ENCODE data around the gene SH3RF1.

Gene SH3RF1

DNA sequence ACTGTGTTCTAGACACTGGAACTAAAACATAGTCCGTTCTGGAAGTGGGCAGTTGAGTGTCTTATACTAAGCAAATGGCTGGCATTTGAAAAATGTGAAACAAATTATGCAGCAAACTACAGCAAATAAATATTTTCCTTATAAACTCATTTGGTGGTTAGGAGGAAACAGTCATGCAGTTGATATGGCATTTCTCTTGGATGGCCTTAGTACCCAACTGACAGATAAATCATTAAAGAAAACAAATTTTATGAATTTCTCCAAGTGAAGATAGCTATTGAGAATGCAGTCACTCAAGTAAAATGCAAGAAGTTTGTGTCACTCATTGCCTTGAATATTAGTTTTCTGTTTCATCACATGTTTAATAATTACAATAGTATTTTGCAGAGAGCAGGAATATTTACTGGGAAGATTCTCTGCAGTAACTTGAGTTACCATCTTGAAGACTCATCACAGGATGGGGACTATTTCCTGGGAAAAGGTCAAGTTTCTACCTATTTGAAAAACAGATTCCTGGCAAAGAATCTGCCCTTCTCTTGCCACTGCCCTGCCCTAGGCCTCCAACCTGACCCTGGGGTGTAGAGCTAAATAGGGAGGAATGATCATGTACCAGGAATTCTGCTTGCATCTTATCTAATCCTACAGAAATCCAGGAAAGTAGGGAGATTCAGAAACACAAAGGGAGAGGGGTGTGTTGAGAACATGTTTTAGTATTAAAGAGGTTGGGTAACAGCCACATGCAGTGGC lies 105.9 kb downstream of the SH3RF1 start:
- TF ChIP-seq GATA2 (IDR thresholded peaks at IDR 0.05; ENCODE audit: low read depth, low read length), result no peak
- no peak for TF ChIP-seq GATA3 (IDR thresholded peaks at IDR 0.05; ENCODE audit: low read depth, low read length)

DNA sequence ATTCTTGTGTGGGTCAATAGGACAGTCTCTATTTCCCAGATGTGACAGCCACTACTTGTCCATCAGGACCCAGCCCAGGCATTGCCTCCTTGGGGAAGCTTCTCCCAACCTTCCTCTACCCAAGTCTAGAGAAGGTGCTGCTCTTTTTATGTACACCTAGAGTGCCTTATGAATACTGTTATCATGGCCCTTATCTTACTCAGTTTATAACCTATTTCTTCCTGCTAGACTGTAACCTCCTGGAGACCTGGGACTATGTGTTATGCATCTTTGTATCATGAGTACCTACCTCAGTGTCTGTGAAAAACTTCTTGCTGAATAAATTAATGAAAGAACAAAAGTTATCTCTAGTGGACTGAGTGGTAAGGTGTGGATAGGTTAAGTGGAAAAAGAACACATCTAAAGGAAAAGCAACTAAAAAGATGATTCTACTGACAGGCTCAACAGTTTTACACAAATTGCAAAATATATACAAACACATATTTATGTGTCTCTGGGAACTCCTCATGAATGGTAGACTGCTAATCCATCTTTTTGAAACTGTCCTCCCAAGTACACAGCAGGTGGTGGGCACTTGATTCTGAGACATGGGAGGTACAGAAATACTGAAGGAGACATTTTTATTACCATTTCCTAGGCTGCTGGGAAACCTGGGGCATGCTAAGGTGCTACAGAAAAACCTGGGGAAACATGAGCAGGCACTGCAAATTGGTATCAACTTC lies 106.6 kb downstream of the SH3RF1 start:
- no peak for TF ChIP-seq GATA2 (IDR thresholded peaks at IDR 0.05; ENCODE audit: low read depth, low read length)
- TF ChIP-seq GATA3 (IDR thresholded peaks at IDR 0.05; ENCODE audit: low read depth, low read length), result no peak

DNA sequence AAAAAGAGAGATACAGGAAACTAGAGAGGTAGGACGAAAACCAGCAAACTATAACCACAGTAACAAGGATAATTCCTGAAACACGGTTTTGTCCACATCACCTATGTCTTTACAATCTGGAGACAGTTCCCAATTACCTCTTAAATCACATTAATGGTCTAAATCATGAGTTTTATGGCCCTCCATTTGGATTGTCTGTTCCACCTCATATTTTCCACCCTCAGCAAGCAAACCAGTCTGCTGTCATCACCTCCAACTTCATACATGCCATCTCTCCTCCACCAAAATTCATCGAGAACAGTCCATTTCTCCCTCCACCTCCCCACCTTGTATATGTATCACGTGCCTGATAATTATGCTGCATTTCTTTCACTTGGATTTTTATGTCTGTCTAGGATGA lies 107.3 kb downstream of the SH3RF1 start:
- no peak for TF ChIP-seq GATA3 (IDR thresholded peaks at IDR 0.05; ENCODE audit: low read depth, low read length)
- TF ChIP-seq GATA2 (IDR thresholded peaks at IDR 0.05; ENCODE audit: low read depth, low read length), result no peak

DNA sequence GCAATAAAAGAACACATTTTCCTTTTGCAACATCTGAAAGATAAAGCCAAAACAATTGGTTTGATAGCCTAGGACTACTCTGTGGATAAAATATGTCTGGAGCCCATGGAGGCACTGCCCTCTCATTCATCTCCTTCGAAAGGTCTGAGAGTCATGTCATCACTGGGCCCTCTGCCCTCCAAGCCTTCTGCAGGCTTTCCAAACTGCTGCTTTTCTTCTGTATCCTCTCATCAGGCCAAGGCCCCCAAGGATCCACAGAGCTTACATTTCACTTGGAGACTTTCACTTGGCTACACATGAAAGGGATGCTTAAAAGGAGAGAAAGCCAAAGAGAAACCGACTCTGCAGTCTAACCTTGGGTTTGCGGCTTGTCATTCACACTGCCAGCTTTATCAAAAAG lies 109.9 kb downstream of the SH3RF1 start:
- TF ChIP-seq GATA2 (IDR thresholded peaks at IDR 0.05; ENCODE audit: low read depth, low read length) (no peak), GATA3 (IDR thresholded peaks at IDR 0.05; ENCODE audit: low read depth, low read length) (no peak)

DNA sequence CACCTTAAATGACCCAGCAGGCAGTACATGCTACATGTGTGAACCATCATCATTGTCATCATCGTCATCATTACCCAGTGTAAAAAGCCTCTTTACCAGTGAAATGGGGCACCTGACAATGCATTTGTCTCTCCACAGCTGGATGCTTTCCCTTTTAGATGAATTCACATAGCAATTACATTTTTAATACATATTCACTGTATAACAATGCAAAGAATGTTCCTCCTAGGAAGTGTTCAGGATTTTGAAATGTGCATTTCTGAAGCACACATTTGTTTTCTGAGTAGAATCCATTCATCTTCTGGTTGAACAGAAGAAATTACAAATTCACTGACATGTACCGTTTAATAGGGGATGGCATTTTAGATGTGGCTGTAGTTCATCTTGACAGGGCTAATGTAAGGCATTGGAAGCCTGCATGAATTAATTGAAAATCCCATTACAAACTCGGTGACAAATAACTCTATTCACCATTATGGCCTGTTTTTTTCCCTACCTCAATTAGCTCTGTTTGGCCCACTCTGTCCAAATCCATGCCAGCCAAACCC lies 111.1 kb downstream of the SH3RF1 start:
- no peak for TF ChIP-seq GATA2 (IDR thresholded peaks at IDR 0.05; ENCODE audit: low read depth, low read length)
- no peak for TF ChIP-seq GATA3 (IDR thresholded peaks at IDR 0.05; ENCODE audit: low read depth, low read length)

DNA sequence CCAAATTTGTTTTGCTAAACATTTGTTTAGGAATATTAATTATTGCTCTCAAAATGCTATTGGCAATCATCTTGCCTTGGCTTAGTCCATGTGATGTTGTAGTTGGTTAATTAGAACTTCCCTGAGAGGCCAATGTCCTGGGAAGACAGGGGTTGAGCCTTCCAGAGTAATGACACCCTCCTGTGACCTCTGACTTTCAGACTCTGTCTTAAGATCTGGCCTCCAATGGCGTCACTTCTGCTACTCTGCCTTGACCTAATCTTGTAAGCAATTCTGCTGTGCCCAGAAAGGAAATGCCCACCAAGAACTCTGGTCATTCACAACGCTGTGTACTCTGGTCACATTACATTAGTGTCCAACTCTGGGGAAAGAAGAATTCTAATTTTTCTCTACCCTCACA lies 111.9 kb downstream of the SH3RF1 start:
- TF ChIP-seq GATA3 (IDR thresholded peaks at IDR 0.05; ENCODE audit: low read depth, low read length), result no peak
- no peak for TF ChIP-seq GATA2 (IDR thresholded peaks at IDR 0.05; ENCODE audit: low read depth, low read length)

DNA sequence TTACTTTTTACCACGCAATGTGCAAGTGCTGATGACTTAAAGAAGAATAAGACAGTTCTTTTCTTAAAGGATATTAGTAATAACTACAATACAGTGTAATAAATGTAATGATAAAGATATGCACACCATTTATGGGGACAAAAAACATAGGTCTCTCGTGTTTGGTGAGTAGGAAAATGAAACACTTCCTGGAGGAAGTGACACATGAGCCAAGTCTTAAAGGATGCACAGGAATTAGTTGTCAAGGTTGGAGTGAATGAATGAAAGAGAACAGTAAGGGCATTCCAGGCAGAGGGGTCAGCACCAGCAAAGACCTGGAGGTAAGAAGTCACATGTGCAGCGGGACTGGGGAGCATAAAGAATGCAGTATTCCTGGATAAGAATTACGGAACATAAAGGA lies 112.7 kb downstream of the SH3RF1 start:
- no peak for TF ChIP-seq GATA2 (IDR thresholded peaks at IDR 0.05; ENCODE audit: low read depth, low read length)

DNA sequence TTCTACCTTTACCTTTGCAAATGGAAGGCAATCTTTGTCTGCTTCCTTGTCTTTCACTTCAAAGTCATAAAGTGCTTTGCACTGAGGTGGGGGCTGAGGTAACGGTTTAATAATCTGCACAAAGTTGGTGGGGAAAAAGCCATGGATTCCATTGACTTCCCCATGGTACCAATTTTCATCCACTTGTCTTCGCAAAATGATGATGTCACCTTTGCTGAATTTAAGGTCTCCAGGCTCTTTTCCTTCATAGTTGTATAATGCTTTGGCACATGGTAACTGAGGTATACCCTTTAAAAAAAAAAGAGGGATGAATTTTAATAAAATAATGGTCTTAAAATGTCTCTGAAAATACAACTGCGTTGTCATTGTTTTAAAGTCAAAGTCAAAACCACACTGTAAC lies 114.4 kb downstream of the SH3RF1 start:
- no peak for TF ChIP-seq GATA2 (IDR thresholded peaks at IDR 0.05; ENCODE audit: low read depth, low read length)
- no peak for TF ChIP-seq GATA3 (IDR thresholded peaks at IDR 0.05; ENCODE audit: low read depth, low read length)

DNA sequence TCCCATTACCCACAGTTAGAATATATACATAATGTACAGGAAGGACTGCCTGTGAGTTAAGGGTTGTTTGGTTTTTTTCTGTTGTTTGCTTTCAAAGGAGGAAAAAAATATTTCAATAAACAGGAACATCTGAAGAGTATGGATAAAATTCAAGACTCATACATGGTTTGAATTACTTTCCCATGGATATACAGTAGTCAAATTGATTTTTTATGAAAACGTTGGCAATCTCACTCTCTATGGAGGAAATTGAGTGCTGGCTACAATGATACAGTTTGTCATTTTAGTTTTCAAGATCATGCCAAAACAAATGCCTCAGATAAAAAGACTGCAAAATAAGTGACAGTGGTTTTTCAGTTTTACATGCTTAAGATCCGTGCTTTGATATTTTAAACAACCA lies 116.6 kb downstream of the SH3RF1 start:
- TF ChIP-seq GATA2 (IDR thresholded peaks at IDR 0.05; ENCODE audit: low read depth, low read length), result no peak
- TF ChIP-seq GATA3 (IDR thresholded peaks at IDR 0.05; ENCODE audit: low read depth, low read length), result no peak

DNA sequence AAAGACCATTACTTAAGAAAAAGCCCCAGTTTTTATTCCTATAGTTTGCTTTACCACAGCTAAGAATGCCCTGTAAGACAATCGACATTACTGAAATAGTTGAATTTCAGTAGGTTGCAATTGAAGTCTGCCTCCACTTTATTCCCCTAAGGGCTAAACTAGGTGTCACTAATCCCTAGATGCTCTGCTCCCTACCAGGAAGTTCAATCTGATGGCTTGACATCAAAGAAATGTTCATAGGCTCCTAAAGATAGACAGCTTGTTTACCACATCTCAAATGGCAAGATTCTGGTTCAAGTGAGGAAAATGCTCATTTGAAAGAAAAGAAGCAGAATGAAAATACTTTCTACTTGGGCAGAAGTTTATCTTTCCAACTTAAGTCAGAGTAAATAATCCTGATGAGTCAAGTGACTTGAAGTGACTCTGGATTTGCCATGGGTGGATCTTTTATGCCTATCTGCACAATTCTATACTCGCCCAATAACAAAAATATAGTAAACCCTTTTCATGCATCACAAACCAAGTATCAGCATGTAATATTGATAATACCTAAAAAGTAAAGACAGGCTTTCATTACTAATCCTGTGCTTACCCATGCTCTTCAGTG lies 117.2 kb downstream of the SH3RF1 start:
- TF ChIP-seq GATA2 (IDR thresholded peaks at IDR 0.05; ENCODE audit: low read depth, low read length) (no peak), GATA3 (IDR thresholded peaks at IDR 0.05; ENCODE audit: low read depth, low read length) (no peak)

DNA sequence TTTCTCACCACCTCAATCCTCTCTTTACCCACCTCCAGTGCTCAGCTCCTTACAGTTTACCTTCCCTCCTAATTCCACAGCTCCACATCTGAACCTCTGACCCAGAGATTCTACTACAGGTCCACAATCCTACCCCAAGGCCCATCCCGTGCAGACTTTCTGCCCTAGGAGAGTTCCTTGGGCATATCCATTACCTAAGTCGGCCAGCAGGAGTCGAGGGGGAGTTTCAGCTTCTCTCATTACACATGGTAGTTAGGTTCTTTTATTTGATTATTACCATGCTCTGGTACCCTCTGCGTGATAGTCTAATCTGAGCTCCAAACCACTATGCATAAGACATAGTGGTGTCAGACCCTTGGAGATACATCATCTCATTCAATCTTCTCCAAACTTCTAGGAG lies 117.9 kb downstream of the SH3RF1 start:
- no peak for TF ChIP-seq GATA3 (IDR thresholded peaks at IDR 0.05; ENCODE audit: low read depth, low read length)
- TF ChIP-seq GATA2 (IDR thresholded peaks at IDR 0.05; ENCODE audit: low read depth, low read length), result no peak

DNA sequence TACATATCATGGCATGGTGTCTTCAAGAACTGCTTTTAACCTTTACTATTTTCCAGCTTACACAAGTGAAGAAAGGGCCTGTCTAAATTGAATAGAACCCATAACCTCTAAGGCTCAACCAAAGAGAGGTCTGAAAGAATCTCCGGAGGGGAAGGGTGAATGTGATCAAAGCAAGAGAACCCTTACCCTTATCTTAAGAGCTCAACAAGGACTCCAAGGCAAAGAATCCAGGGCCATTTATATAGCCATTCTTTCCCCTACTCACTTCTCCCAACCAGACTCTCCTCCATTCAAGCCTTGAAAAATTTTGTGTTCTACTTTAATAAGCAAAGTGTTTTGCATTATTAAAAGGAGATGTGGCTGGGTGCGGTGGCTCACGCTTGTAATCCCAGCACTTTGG lies 118.7 kb downstream of the SH3RF1 start:
- TF ChIP-seq GATA2 (IDR thresholded peaks at IDR 0.05; ENCODE audit: low read depth, low read length) (no peak), GATA3 (IDR thresholded peaks at IDR 0.05; ENCODE audit: low read depth, low read length) (no peak)

DNA sequence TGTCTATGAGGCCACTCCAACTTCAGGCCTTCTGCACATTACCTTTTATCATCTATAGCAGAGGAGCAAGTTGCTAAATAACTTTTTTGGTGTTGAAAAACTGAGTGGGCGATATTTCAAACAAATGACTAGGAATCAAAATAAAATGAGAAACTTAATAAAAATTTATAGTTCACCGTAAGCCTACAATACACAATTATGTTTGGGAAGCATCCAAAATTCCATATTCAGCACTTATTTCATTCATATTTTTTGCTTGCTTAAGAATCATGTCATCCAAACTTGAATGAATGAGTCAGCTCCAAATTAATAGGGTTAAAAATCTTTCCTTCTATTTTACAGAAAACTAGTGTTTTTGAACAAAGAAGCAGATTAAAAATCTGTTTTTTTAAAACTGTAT lies 119.1 kb downstream of the SH3RF1 start:
- TF ChIP-seq GATA2 (IDR thresholded peaks at IDR 0.05; ENCODE audit: low read depth, low read length), result no peak
- TF ChIP-seq GATA3 (IDR thresholded peaks at IDR 0.05; ENCODE audit: low read depth, low read length), result no peak

DNA sequence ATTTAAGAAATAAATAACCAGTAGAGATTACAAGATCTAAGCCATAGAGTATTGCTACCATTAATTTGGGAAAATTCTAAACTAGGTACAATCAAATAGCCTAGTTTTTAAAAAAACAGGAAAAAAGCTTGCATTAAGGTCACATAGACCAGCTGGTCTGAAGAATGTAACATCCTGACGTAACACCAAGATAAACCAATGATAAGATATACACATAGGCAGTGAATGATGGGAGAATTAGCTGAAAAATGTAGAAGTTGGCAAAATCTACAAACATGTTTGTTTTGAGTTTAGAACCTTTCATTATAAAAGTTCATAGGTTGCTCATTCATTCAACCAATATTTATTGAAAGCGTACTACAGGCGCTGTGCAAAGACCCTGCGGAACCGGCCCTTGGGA lies 120.0 kb downstream of the SH3RF1 start:
- no peak for TF ChIP-seq GATA3 (IDR thresholded peaks at IDR 0.05; ENCODE audit: low read depth, low read length)
- no peak for TF ChIP-seq GATA2 (IDR thresholded peaks at IDR 0.05; ENCODE audit: low read depth, low read length)

DNA sequence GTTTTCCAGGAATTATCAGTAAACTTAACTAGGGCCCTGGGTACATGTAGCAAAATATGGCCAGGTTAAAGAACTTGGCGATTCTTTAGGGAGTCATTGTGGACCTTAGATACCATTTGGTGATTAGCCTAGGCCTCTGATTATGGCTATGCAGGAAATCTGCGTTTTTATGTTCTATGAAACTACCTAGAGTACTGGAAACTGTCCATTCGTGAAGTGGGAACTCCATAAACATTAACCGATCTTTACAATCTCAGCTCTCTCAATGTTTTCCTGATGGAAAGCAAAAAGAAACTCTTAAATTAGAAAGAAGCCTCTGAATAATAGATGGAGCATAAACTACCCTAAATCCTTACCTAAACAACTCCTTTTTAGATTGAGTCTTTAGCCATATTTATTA lies 121.9 kb downstream of the SH3RF1 start:
- TF ChIP-seq GATA3 (IDR thresholded peaks at IDR 0.05; ENCODE audit: low read depth, low read length) (no peak), GATA2 (IDR thresholded peaks at IDR 0.05; ENCODE audit: low read depth, low read length) (no peak)
